ENCODE data around the gene COL5A3. TPM values are rescaled to one million over a fixed set of nuclear protein-coding genes. Genes with fewer than 3 reads are reported as not detected.
A peak's percentile ranks its signal among the peaks of the same experiment; 100 is the strongest.

The COL5A3 gene
- total RNA-seq = 10 to 100 TPM in 2 of 4 donors, 1 to 10 TPM in 2; 8.6 to 19.1 (median 11.9) TPM
- 13.5 TPM for polyA plus RNA-seq
- long read RNA-seq, donor 1, full-length matches to known transcripts = 2 of 11 reads
- long read RNA-seq, donor 1, partial matches to known transcripts = 9 of 11 reads
- long read RNA-seq, donor 1, other reads (novel, unspliced or antisense) = 0 of 11 reads
- long read RNA-seq, donor 2, partial matches to known transcripts = 1 of 2 reads
- long read RNA-seq, donor 2, other reads (novel, unspliced or antisense) = 1 of 2 reads
- long read RNA-seq, donor 3, partial matches to known transcripts = 4 of 4 reads
- long read RNA-seq, donor 3, other reads (novel, unspliced or antisense) = 0 of 4 reads
- long read RNA-seq, donor 4, partial matches to known transcripts = 3 of 4 reads
- long read RNA-seq, donor 4, other reads (novel, unspliced or antisense) = 1 of 4 reads

- ATAC-seq (peak; percentile 68 to 84), DNase-seq (peak; percentile 82 to 93 (median 91))
- no peaks in the 10 kb centered on the region for H3K27me3 ChIP-seq (ENCODE audit: control insufficient read depth, insufficient read depth)
- H3K4me1 ChIP-seq (ENCODE audit: control insufficient read depth, insufficient read depth, low read length) = no peaks in the 10 kb centered on the region
- WGBS = 2% methylated on average over 38 of the region's 38 CpGs
- H3K9me3 ChIP-seq (ENCODE audit: control insufficient read depth, low read length) = no peaks in the 10 kb centered on the region
- intact Hi-C loops (cut with DNase I) = no loop called here
- peak within 1 kb of the TSS; percentile 54 for H3K27ac ChIP-seq (ENCODE audit: low read length)
- peak within 1 kb of the TSS; percentile 70 for H3K4me3 ChIP-seq (ENCODE audit: low read length)
Observed at GRCh38 chr19:10010247-10010691, at the start of gene COL5A3. TSS of gene COL5A3 (minus strand) at chr19:10010504. CDS start at chr19:10010385, 119 bp downstream.

GRCh38 chr19:10052602-10053360 lies 42.5 kb upstream of the COL5A3 start:
- Histone ChIP-seq H3K9me3 (ENCODE audit: control insufficient read depth, low read length) (no peaks in the 10 kb centered on the region), H3K4me1 (ENCODE audit: control insufficient read depth, insufficient read depth, low read length) (no peaks in the 10 kb centered on the region), H3K4me3 (ENCODE audit: low read length) (no peak overlapping the region), H3K27me3 (ENCODE audit: control insufficient read depth, insufficient read depth) (no peaks in the 10 kb centered on the region), H3K27ac (ENCODE audit: low read length) (no peak overlapping the region)
- WGBS = 75% methylated on average over 21 of the region's 21 CpGs
- intact Hi-C loops (cut with DNase I) = no loop called here
- ATAC-seq = no peak
- no peak for DNase-seq

DNA sequence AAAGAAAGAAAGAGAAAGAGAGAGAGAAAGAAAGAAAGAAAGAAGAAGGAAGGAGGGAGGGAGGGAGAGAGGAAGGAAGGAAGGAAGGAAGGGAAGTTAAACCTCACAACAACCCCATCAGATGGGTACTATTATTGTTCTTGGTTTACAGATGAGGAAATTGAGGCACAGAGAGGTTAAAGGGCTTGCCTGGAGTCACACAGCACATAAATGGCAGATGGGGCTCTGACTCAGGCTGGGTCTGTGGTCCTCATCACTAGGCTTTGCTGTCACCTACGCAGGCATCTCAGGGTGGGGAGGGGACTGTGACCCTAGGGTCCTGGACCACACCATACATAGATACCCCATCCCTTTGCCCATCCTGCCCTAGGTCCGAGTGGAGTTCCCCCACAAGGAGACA lies 39.3 kb upstream of the COL5A3 start:
- intact Hi-C loops (cut with DNase I) = no loop called here
- Histone ChIP-seq H3K4me1 (ENCODE audit: control insufficient read depth, insufficient read depth, low read length) (no peaks in the 10 kb centered on the region), H3K9me3 (ENCODE audit: control insufficient read depth, low read length) (peaks cover 3% of the 10 kb centered on the region), H3K27me3 (ENCODE audit: control insufficient read depth, insufficient read depth) (no peaks in the 10 kb centered on the region), H3K27ac (ENCODE audit: low read length) (no peak overlapping the region), H3K4me3 (ENCODE audit: low read length) (no peak overlapping the region)
- DNase-seq = no peak
- ATAC-seq = peak in 1 of 2 donors; percentile 24
- 47% methylated on average over 2 of the region's 2 CpGs for WGBS

GRCh38 chr19:10045371-10045770 lies 35.1 kb upstream of the COL5A3 start:
- no peak overlapping the region for H3K27ac ChIP-seq (ENCODE audit: low read length)
- no peak overlapping the region for H3K4me3 ChIP-seq (ENCODE audit: low read length)
- H3K9me3 ChIP-seq (ENCODE audit: control insufficient read depth, low read length) = peaks cover 24% of the 10 kb centered on the region
- no peaks in the 10 kb centered on the region for H3K27me3 ChIP-seq (ENCODE audit: control insufficient read depth, insufficient read depth)
- no peaks in the 10 kb centered on the region for H3K4me1 ChIP-seq (ENCODE audit: control insufficient read depth, insufficient read depth, low read length)
- no peak for DNase-seq
- 38% methylated on average over 1 of the region's 1 CpG for WGBS
- no peak for ATAC-seq
- intact Hi-C loops (cut with DNase I) = no loop called here

DNA sequence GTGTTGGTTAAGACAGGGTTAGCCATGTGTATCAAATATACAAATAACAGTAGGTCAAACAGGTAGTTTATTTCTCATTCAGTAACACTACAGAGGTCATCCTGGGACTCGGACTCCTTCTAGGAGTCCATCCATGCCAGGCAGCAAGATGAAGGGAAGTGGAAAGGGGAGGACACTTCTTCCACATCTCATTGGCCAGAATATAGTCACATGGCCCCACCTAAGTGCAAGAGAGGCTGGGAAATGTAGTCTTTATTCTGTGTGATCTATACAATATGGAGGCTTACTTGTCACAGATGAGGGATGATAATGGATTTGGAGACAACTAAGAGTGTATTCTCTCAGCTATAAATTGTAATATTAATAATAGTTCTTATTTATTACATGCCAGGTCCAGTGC lies 34.1 kb upstream of the COL5A3 start:
- DNase-seq (no peak), ATAC-seq (no peak)
- no peaks in the 10 kb centered on the region for H3K4me1 ChIP-seq (ENCODE audit: control insufficient read depth, insufficient read depth, low read length)
- H3K27ac ChIP-seq (ENCODE audit: low read length) = no peak overlapping the region
- no peaks in the 10 kb centered on the region for H3K27me3 ChIP-seq (ENCODE audit: control insufficient read depth, insufficient read depth)
- intact Hi-C loops (cut with DNase I) = no loop called here
- H3K4me3 ChIP-seq (ENCODE audit: low read length) = no peak overlapping the region
- H3K9me3 ChIP-seq (ENCODE audit: control insufficient read depth, low read length) = peaks cover 24% of the 10 kb centered on the region
- 79% methylated on average over 1 of the region's 1 CpG for WGBS

GRCh38 chr19:10043286-10043927 lies 33.1 kb upstream of the COL5A3 start:
- intact Hi-C loops (cut with DNase I) = no loop called here
- peaks cover 24% of the 10 kb centered on the region for H3K9me3 ChIP-seq (ENCODE audit: control insufficient read depth, low read length)
- DNase-seq (no peak), ATAC-seq (no peak)
- no peak overlapping the region for H3K27ac ChIP-seq (ENCODE audit: low read length)
- WGBS = 71% methylated on average over 4 of the region's 4 CpGs
- H3K4me1 ChIP-seq (ENCODE audit: control insufficient read depth, insufficient read depth, low read length) = no peaks in the 10 kb centered on the region
- no peak overlapping the region for H3K4me3 ChIP-seq (ENCODE audit: low read length)
- H3K27me3 ChIP-seq (ENCODE audit: control insufficient read depth, insufficient read depth) = no peaks in the 10 kb centered on the region

GRCh38 chr19:10037809-10038208 lies 27.5 kb upstream of the COL5A3 start:
- DNase-seq = no peak
- WGBS = 62% methylated on average over 5 of the region's 5 CpGs
- Histone ChIP-seq H3K4me3 (ENCODE audit: low read length) (no peak overlapping the region), H3K9me3 (ENCODE audit: control insufficient read depth, low read length) (peaks cover 13% of the 10 kb centered on the region), H3K27ac (ENCODE audit: low read length) (no peak overlapping the region), H3K27me3 (ENCODE audit: control insufficient read depth, insufficient read depth) (no peaks in the 10 kb centered on the region), H3K4me1 (ENCODE audit: control insufficient read depth, insufficient read depth, low read length) (no peaks in the 10 kb centered on the region)
- no peak for ATAC-seq
- intact Hi-C loops (cut with DNase I) = no loop called here

- Histone ChIP-seq H3K27me3 (ENCODE audit: control insufficient read depth, insufficient read depth) (no peaks in the 10 kb centered on the region), H3K9me3 (ENCODE audit: control insufficient read depth, low read length) (peaks cover 9% of the 10 kb centered on the region), H3K27ac (ENCODE audit: low read length) (no peak overlapping the region), H3K4me3 (ENCODE audit: low read length) (no peak overlapping the region), H3K4me1 (ENCODE audit: control insufficient read depth, insufficient read depth, low read length) (no peaks in the 10 kb centered on the region)
- no peak for DNase-seq
- 60% methylated on average over 4 of the region's 4 CpGs for WGBS
- ATAC-seq = no peak
- intact Hi-C loops (cut with DNase I) = no loop called here
Observed at GRCh38 chr19:10037367-10037766, 27.1 kb upstream of the COL5A3 start.

DNA sequence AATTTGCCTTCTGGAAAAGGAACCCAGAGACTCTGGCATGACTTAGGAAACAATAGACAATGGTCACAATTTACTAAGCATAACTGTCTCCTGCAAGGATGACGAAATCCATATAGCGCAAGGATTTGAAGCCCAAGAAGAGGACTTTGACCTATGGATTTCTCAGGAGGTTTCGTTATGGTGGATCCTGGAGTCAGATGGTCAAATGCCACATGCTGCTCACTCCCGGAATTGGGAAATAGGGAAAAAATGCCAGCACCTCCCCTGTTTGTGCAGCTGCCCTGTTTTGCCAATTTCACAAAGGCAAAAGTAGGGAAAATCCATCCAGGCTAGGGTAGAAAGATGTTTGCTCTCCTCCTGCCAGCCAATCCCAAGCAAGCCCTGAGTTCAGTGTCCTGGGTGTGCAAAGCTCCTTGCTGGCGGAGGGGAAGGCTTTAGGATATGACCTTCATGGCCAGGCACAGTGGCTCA lies 26.3 kb upstream of the COL5A3 start:
- no peak for ATAC-seq

DNA sequence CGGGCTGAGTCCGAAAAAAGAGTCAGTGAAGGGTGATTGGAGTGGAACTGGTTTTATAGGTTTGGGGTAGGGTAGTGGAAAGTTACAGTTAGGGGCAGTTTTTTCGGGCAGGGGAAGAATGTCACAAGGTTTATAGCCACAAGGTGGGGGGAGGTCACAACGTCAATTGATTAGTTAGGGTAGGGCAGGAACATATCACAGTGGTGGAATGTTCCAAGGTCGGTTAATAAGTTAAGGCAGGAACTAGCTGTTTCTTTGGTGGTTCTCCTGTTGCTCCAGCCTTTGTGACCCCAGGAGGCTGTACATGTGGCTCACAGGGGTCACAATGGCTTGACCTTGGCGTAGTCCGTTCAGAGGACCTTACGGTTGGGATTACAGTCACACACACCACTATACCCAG lies 23.3 kb upstream of the COL5A3 start:
- Histone ChIP-seq H3K4me3 (ENCODE audit: low read length) (no peak overlapping the region), H3K27me3 (ENCODE audit: control insufficient read depth, insufficient read depth) (no peaks in the 10 kb centered on the region), H3K4me1 (ENCODE audit: control insufficient read depth, insufficient read depth, low read length) (no peaks in the 10 kb centered on the region), H3K9me3 (ENCODE audit: control insufficient read depth, low read length) (no peaks in the 10 kb centered on the region), H3K27ac (ENCODE audit: low read length) (no peak overlapping the region)
- ATAC-seq = no peak
- intact Hi-C loops (cut with DNase I) = no loop called here
- WGBS = 71% methylated on average over 8 of the region's 8 CpGs
- no peak for DNase-seq

More for the DNA sequence above, 26.3 kb upstream of the COL5A3 start:
- H3K4me3 ChIP-seq (ENCODE audit: low read length) = no peak overlapping the region
- H3K27ac ChIP-seq (ENCODE audit: low read length) = no peak overlapping the region
- peaks cover 1% of the 10 kb centered on the region for H3K9me3 ChIP-seq (ENCODE audit: control insufficient read depth, low read length)
- DNase-seq = no peak
- H3K27me3 ChIP-seq (ENCODE audit: control insufficient read depth, insufficient read depth) = no peaks in the 10 kb centered on the region
- intact Hi-C loops (cut with DNase I) = no loop called here
- 68% methylated on average over 5 of the region's 5 CpGs for WGBS
- H3K4me1 ChIP-seq (ENCODE audit: control insufficient read depth, insufficient read depth, low read length) = no peaks in the 10 kb centered on the region
